Measurements from ENCODE around the gene ZSCAN30. TPM values are rescaled to one million over a fixed set of nuclear protein-coding genes. Genes with fewer than 3 reads are reported as not detected.
A peak's percentile ranks its signal among the peaks of the same experiment; 100 is the strongest.

The ZSCAN30 gene
- polyA plus RNA-seq (ENCODE audit: insufficient read length in 4 of 4): 10 to 100 TPM; 26.6 to 66.3 (median 43.7) TPM

DNA sequence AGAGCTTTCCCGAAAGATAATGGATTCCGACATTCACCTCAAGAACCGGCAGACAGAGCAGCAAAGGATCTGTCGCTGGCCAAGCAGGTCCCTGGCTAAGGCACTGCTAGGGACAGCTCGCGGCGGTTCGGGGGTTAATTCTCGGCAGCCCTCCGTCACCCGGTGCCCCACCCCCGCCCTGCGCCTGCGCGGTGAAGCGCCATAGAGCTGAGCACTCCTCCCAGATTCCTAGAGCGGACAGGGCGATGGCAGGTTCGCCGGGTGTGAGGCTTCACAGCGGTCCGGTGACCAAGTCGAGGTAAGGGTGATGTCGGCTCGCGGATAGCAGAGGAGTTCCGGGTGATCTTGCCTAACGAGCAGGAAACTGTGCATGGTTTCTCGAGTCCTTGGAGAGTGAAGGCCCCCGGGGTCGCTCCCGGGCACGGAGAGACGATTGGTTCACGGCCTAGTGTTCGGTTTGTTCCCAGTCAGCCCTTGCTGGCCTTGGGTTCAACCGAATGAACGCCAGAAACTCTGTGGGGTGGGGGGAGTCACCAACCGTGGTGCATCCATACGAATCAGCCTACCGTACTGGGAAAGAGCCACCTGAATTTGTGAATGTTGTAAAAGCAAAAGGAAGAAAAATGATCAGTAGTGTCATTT lies at the start of gene ZSCAN30:
TSS of gene ZSCAN30 (minus strand) at position 136 of the 642 bp plus-strand sequence. CDS start 25,877 bp downstream, outside the sequence.
- peak; percentile 90 to 94 (median 92) for DNase-seq (ENCODE audit: low read depth in 4 of 4, low spot score in 2 of 4)

DNA sequence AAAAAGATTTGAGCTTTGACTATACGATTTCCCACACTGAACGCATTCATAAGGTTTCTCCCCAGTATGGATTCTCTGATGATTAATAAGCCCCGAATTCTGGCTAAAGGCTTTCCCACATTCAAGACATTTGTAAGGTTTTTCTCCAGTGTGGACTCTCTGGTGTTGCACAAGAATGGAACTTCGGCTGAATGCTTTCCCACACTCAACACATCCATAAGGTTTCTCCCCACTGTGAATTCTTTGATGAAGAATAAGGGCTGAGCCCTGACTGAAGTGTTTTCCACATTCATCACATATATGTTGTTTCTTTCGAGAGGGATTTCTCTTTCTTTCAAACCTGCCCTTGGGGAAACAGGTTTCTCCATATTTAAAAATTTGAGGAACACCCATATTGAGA lies 47.3 kb upstream of the ZSCAN30 start:
- no peak for DNase-seq (ENCODE audit: low read depth in 4 of 4, low spot score in 2 of 4)

GRCh38 chr18:35335866-35336265 lies 45.8 kb upstream of the ZSCAN30 start:
- peak in 1 of 4 donors; percentile 10 for DNase-seq (ENCODE audit: low read depth in 4 of 4, low spot score in 2 of 4)

- no peak for DNase-seq (ENCODE audit: low read depth in 4 of 4, low spot score in 2 of 4)
These were observed 44.8 kb upstream of the ZSCAN30 start for GRCh38 chr18:35334821-35335220.

- DNase-seq (ENCODE audit: low read depth in 4 of 4, low spot score in 2 of 4): no peak
These were observed 44.2 kb upstream of the ZSCAN30 start for GRCh38 chr18:35334212-35334611.

DNA sequence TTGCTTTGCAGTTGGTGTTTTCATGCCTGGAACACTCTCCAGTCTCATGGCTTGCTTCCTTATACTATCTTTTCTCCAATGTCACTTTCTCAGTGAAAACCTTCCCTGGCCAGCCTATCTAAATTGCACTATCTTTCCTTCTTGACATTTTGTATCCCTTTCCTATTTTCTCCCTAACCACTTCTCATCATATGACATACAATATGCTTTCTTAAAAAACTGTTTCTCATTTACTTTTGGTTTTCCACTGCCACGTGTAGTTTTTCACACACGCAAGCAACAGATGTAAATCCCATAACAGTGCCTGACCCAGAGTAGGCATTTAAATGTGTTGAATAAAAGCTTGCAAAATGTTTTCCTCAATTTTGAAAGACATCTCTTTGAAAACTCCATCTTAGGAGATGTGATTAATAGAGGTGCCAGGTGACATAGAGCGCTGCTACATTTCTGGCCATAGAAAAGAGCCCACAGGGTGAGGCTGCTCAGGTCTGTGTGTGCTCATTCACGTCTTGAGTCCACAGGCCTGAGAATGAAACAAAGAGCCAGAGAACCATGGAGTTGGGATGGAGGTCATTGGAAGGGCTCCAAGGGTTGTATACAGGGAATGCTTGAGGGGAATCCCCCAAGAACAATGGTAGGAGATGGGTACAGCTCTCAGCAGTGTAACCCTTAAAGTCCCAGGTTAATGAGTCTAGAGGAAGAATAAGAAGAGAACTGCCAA lies 41.5 kb upstream of the ZSCAN30 start:
- DNase-seq (ENCODE audit: low read depth in 4 of 4, low spot score in 2 of 4): no peak

DNA sequence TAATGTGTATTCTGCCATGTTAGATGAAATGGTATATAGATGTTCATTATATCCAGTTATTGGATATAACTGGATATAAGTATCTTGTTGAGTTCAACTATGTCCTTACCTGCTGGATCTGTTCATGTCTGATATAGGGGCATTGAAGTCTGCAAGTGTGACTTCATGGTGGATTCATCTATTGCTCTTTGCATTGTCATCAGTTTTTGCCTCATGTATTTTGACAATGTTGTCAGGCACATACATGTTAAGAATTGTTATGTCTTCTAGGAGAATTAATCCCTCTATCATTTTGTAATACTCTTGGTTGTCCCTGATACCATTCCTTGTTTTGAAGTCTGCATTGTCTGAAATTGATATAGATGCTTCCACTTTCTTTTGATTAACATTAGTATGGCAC lies 38.8 kb upstream of the ZSCAN30 start:
- no peak for DNase-seq (ENCODE audit: low read depth in 4 of 4, low spot score in 2 of 4)

- DNase-seq (ENCODE audit: low read depth in 4 of 4, low spot score in 2 of 4): no peak
These were observed 36.8 kb upstream of the ZSCAN30 start for GRCh38 chr18:35326695-35327387.

DNA sequence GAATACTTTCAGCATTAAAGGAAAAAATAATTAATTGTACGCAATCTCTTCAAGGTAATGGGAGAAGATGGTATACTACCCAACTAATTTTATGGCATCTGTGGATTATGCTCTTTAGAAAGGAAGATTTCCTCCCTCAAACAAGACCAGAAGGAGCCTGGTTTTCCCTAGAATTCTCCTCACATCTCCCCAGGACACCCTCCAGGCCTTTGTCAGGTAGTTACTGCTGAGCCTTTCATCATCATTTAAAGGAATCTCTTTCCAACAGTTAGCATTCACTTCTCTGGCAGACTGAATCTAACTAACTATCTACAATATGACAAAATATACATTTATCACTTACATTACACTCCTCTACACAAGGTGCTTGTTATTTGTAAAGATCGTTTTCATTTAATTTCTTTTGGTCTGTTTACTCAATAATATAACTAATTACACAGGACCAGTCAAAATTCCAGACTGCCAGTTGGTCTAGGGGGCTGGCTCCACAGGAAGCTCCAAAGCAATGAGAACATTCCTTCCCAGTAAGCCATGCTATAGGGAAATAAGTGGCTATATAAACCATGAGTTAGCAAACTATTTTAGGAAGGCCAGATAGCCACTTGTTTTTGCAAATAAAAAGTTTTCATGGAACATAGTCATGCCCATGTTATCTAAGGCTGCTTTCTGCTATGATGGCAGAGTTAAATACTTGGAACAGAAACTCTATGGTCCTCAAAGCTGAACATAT lies 35.1 kb upstream of the ZSCAN30 start:
- no peak for DNase-seq (ENCODE audit: low read depth in 4 of 4, low spot score in 2 of 4)

GRCh38 chr18:35322486-35323458 lies 32.7 kb upstream of the ZSCAN30 start:
- DNase-seq (ENCODE audit: low read depth in 4 of 4, low spot score in 2 of 4): no peak

DNA sequence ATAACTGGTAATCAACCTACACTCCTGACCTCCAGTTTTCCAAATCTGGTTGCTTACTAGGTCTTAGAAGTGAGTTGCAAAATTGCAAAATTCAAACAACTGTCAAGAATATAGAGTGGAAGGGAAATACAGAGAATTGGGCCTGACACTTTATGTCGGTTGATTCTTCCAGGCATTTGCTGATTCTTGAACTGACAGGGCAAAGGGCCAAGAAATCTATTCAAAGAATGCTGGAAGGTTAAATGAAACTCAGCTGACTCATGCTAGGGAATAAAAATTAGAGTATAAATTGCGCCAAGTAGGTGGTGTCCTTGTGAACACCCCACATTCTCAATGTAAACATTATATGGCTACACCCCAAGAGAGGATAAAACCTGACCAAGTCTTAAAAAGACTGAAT lies 21.5 kb upstream of the ZSCAN30 start:
- no peak for DNase-seq (ENCODE audit: low read depth in 4 of 4, low spot score in 2 of 4)

- no peak for DNase-seq (ENCODE audit: low read depth in 4 of 4, low spot score in 2 of 4)
These were observed 16.7 kb upstream of the ZSCAN30 start for GRCh38 chr18:35306588-35307250.

DNA sequence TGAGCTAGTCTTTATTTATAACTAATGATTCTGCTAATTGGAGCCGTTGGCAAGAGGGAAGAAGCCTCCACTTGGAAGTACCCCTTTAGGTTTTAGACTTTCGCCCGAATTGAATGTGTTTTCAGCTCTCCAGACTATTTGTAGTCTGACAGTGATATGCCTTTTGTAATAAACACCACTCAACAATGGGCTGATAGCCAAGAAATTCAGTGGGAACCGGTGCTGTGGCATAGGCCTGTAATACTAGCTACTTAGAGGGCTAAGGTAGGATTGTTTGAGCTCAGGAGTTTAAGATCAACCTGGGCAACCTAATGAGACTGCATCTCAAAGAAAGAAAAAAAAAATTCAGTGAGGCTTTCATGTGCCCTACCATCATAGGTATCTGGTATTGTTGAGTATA lies 13.6 kb upstream of the ZSCAN30 start:
- DNase-seq (ENCODE audit: low read depth in 4 of 4, low spot score in 2 of 4): no peak

- DNase-seq (ENCODE audit: low read depth in 4 of 4, low spot score in 2 of 4): no peak
These were observed 6.0 kb upstream of the ZSCAN30 start for GRCh38 chr18:35296060-35296459.

- DNase-seq (ENCODE audit: low read depth in 4 of 4, low spot score in 2 of 4): no peak
These were observed 1.1 kb upstream of the ZSCAN30 start for GRCh38 chr18:35291166-35291565.

GRCh38 chr18:35289727-35290093 lies 319 bp downstream of the ZSCAN30 start:
- DNase-seq (ENCODE audit: low read depth in 4 of 4, low spot score in 2 of 4): peak in 2 of 4 donors; percentile 5 to 60

DNA sequence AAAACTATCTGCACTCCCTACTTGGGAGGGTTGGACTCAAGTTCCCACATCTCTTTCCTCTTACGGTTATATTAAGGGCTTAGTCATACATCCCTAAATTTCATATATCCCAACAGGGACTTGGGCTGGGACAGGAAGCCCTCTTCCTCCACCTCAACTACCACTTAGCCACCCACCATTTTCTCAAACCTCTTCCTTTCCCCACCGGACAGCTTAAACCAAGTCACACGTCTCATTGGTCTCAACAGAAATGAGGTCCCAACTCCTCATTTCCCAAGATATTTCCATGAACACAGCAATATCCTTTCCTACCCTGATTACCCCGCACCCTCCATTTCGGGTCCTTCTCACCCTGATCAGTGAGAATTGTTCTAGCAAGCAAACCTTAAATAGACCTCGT lies 736 bp downstream of the ZSCAN30 start:
- DNase-seq (ENCODE audit: low read depth in 4 of 4, low spot score in 2 of 4): peak in 2 of 4 donors; percentile 5 to 34

DNA sequence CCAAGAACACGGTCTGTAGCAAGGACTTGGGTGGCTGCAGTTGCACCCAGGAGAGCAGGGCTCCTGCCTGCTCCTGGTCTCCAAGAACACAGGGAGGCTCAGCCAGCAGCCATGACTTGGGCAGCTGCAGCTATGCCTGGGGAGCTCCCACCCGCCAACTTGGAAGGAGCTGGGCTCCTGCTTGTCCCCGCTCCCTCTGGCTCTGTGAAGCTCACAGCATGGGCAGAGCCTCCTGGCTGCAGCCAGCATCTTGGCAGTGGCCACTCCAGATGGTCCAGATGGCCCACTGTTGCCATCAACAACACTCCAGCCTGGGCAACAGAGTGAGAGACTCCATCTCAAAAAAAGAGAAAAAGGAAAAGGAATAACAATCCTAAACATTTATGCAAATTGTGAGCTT lies 5.2 kb downstream of the ZSCAN30 start:
- no peak for DNase-seq (ENCODE audit: low read depth in 4 of 4, low spot score in 2 of 4)

Data from left renal cortex interstitium (tissue), 4 donors.